Activated gamma-delta T cell treated with anti-CD3 and anti-CD28 coated beads, Interleukin-2, amount 50 U/mL, for 16 hours (primary cell): ENCODE measurements around the gene AFDN.

ENCODE experiments used
- DNase-seq: peaks from one replicate; pipeline ENCODE4 v3.0.0-alpha.2; 2020; ENCODE audit warnings: low read depth

AFDN gene

DNA sequence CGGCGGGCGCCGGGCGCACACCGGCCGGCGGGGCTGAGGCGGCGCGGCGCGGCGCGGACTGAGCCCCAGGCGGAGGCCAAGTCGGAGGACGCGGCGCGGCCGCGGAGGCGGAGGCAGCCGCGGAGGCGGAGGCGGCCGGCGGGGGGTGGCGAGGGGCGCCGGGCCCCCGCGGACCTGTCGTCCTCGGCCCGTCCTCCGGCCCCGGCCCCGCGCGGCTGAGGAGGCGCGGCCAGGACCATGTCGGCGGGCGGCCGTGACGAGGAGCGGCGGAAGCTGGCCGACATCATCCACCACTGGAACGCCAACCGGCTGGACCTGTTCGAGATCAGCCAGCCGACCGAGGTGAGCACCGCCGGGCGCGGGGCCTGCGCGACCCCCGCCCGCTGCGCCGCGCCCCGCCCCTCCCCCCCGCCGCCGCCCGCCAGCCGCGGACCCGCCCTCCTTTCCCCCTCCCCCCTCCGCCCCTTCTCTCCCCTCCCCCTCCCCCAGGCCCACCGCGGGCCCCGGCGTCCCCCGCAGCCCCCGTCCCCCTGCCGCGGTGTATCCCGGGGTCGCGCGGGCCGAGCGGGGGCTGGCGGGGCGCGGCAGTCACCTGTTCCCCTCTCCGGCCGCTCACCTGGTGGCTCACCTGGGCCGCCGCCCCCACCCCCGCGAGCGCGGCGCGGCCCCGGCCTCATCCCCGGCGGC is at the start of gene AFDN:
Gene AFDN (plus strand): TSS at position 16 of the 687 bp plus-strand sequence. CDS start 222 bp downstream, at position 238.
- no peak for DNase-seq

GRCh38 chr6:167778497-167779128 is 48.1 kb upstream of the AFDN start:
- no peak for DNase-seq

DNA sequence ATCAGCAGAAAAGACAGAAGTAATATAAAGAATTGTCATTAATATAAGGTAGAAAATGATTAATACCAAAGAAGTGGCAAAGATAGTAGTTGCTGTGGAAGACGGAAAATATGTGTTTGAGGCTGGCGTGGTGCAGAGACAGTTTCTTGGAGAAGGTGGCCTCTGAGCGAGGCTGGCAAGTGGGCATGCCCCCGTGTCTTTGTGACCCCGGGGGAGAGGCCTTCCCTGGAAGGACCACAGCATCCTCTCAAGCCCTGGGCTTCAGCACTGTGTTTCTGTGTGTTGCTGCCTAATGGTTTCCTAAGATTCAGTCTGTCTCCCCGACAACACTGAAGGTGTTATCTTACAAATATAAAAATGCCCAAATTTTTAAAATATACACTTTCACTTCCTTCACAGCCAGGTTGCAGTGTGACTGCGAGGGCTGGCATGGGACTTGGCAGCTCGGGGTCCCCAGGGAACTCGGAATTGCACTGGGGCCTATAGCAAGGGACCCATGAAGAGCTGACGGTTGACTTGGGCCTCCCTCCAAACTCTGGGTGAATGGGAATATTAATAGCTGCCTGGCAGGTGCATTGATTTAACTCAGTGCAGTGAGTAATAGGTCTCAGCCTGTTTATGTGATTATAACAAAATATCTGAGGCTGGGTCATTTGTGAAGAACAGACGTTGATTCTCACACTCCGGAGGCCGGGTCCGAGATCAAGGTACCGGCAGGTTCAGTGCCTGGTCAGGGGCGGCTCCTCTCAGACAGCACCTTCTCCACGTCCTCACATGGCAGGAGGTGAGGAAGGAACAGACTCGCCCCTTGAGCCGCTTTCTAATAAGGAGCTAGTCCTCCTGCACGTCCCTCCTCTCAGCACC is 47.4 kb upstream of the AFDN start:
- no peak for DNase-seq

- no peak for DNase-seq
These were observed 46.6 kb upstream of the AFDN start for GRCh38 chr6:167779993-167780655.

DNA sequence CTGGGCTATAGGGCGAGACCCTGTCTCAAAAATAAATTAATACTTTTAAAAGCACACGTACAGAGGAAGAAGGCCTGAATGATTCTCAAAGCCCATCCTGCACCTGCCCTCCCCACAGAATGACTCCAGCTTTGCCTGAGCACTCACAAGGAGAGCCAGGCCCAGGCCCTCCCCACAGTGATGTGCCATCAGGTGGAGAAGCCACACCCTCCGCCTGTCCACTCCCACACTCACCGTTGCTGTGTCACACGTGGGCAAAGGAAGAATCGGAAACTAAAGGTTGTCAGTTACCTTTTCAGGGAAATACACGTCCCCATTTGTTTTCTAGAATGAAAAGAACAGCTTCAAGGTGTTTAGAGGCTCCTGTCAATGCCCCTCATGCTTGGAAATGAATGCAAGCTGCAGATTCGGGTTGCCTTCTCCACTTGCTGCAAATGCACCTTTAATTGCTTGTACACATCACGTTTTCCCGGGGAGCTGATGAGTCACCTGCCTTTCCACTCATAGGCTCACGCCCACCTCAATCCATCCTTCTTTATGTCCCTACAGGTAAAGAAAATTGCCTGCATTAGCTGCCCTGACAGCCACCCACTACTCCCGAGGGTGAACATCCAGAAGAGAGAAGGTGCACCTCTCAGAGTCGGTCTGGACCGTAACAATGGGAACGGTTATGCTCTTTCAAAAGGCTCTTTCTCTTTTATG is 45.5 kb upstream of the AFDN start:
- DNase-seq: no peak

DNA sequence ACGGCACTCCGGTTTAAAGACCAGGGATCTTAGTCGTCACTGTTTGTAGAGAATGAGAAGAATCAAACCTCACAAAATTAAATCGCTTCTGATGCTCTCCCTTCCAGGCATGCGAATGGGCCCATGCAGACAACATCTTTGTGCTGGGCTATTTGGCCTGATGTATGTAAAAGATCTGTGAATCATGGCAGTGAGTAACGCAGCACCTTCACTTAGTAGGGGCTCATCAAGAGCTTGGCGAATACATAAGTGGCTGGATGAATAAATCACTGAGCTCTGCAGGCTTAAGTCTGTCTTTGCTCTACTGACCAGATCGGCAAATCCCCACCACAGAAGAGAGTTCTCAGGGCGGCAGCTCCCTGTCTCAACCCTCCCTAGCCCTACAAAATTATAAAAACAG is 44.8 kb upstream of the AFDN start:
- no peak for DNase-seq

DNA sequence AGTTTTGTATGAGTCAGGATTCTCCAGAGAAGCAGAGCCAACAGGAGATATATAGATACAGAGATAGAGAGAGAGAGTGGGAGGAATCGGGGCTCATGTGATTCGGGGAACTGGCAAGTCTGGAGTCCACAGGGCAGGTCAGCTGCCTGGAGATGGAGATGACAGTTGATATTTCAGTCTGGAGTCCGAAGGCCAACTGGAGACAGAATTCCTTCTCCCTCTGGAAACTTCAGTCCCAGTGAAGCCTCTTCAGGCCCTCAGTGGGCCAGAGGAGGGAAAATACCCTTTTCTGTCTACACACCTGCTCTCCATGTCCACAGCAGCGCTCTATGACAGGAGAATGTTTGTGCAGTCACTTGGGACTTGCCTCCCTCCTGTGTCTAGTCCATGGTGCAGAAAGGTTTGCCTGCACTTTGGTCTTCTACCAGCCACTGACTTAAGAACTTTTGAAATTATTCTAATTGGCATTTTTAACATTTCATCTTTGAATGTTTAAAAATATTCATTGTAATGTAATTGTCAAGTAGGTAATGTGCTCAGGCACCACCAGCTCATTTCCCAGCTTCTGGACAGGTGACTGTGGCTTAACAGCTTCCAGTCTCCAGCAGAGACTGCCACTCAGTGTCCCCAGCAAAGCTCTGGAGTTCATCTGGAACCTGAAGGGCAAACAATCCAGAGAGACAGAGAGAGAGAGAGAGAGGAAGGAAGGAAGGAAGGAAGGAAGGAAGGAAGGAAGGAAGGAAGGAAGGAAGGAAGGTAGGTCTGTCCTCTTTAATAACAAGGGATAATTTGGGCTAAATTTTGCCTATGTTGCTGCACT is 43.8 kb upstream of the AFDN start:
- DNase-seq: no peak

DNA sequence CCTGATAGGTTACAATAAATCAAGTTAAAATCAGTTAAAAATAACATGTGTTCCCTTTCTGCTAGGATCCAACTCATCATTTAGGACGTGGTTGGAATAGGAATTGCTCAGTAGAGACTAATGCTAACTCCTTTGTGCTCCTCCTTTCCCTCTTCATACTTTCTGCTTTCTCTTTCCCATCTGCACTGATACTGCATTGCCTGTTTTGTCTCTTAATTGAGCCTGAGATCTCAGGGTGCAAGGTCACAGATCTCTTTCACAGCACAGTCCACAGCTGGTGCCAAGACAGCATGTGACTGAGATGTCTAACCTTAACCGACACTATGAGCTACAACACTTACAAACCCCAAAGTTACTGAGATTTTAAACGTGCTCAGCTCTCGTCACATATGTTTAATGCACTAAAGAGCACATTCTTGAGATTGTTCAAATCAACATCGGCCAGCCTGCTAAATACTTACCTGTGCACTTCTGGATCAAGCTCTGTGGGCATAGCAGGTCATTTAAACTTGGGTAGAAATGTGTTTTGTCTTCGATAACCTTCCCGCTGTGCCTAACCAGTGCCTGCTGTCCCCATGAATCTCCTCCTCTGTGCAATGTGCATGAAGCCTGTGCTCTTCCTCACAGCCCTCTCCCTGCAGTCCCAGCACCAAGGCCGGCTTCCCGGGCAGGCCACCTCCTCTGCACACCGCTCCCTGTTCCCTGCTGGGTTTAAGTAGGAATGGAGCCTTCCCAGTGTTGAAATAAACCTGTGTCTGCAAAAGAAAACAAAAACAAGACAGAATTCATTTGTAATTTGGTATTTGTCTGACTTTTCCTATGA is 39.6 kb upstream of the AFDN start:
- DNase-seq: no peak

- no peak for DNase-seq
These were observed 38.7 kb upstream of the AFDN start for GRCh38 chr6:167787896-167788562.

DNA sequence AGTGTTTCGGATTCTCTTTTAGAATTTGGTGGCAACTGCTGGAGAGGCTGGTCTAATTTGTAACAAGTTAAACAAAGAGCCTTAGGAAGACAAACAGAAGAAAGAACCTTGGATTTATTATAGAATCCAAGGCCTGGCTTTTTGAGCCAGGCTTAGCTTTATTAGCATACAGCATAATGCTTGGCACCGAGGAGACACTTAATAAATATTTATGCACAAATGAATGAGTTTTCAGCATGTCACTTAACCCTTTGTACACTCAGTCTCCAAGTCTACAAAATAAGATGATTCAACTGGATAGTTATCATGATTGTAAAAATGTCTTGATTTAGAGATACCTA is 38.2 kb upstream of the AFDN start:
- no peak for DNase-seq

DNA sequence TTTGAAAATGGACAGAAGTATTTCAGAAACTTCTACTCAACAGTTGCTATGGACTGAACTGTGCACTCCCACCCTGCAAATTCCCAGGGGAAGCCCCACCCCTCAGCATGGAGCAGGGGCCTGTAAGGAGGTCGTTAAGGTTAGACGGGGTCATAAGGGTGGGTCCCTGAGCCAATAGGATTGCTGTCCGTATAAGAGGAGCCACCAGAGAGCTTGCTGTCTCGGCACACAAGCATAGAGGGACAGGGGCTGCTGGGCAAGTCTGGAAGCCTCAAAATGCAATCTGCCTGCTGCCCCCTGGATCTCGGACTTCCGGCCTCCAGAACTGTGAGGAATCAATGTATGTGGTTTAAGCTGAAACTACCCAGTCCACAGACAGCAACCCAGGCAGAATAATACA is 37.4 kb upstream of the AFDN start:
- DNase-seq: no peak

- no peak for DNase-seq
These were observed 35.5 kb upstream of the AFDN start for GRCh38 chr6:167791091-167791779.

DNA sequence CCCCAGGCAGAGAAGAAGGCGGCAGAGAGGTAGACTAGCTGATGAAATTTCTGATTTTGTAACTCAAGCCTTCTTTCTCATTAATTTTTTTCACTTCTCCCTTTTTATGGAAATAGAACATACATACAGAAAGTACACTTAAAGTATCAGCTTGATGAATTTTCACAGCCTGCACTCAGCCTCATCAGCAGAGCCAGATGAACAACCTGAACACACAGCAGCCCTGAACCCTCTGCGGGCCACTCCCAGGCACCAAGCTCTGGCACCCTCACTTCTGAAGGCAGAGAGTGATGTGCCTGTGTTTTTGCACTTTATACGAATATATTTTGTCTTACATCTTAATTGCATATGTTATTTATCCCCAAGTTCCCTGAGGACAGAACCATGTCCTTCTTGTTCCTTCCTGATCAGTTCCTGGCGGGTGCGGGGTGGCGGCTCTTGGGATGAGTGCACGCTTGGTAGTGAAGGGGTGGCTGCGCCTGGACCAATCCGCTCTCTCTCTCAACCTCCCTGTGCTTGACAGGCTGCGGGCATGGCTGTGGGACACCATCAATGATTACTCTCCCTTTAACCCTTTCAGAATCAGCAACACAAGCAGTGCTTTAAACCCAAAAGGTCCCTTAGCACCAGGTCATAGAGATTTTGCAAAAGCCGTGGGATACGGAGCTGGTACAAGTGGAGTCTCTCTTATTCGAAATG is 34.8 kb upstream of the AFDN start:
- DNase-seq: no peak

DNA sequence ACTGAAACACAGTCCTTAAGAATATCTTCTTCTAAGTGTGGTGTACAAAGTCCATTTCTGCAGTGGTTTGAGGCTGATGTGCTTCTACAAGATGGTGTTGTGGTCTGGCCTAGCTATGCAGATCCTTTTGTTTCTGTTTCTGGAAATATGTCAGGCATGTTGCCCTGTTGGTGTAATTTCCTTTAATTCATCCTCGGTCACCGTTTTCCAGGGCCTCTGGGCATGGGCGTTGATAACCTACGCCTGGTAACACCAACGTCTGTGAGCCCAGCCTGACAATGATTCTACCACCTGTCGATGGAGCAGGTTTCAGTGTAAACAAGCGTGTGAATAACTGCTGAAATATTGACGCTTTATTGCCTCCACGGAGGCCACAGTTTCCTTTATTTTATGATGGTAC is 33.3 kb upstream of the AFDN start:
- no peak for DNase-seq

DNA sequence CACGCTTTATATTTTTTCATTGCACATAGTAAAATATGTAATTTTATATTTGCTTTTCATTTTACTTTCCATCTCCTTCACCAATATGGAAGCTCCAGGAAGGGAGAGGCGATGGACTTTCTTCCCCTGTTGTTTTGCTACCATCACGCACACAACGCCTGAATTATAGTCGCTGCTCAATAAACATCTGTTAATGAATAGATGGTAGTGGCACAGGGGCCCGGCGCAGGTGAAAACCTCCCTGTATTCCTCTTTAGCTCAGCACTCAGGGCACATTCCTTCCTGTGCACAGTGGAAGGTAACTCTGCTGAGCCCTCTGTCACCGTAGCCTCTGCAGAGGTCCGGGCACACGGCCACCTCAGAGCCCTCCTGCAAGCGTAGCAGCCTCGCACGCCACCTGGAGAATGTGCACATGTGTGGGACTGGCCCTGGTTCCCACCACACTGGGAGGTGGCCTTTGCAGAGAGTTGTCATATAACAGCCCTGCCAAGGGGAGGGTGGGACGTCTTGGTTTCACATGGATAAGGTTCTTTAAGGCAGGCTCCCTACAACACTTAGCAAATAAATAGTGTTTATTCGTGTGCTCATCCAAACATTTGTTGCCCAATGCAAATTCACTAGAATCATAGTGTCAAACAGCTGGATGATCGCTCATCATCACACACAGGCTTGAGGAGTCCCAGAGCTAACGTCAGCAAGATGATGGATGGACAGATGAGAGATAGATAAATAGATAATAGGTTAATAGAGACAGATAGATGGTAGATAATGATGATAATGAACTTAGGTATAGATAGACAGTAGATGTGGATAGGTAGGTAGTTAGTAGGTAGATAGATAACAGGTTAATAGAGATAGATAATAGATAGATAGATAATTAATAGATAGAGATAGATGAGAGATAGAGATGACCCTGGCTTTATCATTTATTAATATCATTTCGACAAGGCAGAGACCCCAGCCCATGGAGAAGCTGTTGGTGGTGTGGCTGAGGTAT is 32.3 kb upstream of the AFDN start:
- no peak for DNase-seq

DNA sequence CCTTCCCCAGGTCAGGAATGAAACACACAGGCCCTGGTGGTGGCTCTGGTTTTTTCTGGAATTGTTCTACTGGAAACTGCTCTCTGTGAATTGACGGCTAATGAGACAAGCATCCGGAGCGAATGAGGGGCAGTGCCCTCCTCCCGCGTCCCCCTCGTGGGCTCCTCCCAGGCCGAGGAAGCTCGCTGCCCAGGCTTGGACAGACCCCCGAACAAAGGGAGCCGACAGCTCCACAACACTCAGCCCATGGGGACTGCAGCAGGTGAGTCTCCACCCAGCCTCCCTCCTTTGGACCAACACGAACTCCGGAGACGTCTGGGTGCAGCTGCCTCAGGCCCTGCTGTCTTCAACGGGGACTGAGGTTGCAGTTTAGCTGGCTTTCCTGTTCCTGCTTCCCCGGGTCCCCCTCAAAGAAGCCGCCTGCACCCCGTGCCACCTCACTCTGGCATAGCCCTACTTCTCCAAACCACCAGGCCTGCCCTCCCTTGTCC is 31.3 kb upstream of the AFDN start:
- no peak for DNase-seq

DNA sequence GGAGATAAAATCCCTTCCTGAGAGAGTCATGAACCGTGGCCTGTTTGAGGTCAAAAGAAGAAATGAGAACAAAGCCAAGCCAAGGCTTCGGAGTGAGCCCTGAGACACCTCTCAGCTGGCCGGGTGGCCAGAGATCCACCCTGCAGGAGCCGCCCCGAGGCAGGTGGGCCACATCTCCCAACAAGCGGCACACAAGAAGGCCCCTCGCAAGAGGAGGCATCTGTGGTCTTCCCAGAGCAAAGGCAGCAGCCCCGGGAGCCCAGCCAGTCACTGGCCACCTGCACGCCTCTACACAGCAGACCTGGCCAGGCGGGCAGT is 30.9 kb upstream of the AFDN start:
- DNase-seq: no peak
